Muscle layer of duodenum (tissue), 2 donors: Measurements from ENCODE around the gene CHMP3.

Experiments used
- H3K27ac ChIP-seq: one replicate; pipeline ENCODE4 v1.7.0; 2013; ENCODE audit warnings: mild to moderate bottlenecking, low read length
- H3K27me3 ChIP-seq: one replicate; pipeline ENCODE4 v1.7.0; 2013; ENCODE audit warnings: low read depth, mild to moderate bottlenecking, control low read depth, low read length
- H3K36me3 ChIP-seq, 2 donors: one replicate each; pipeline ENCODE4 v1.7.0; 2013; ENCODE audit warnings: low read length in 2 of 2, control low read depth in 1 of 2, mild to moderate bottlenecking in 1 of 2; ENCODE audit not compliant: insufficient read depth in 2 of 2, control insufficient read depth in 1 of 2
- H3K4me1 ChIP-seq, 2 donors: one replicate each; pipeline ENCODE4 v1.7.0; 2013; ENCODE audit warnings: low read length in 2 of 2, mild to moderate bottlenecking in 2 of 2, control low read depth in 1 of 2, moderate library complexity in 1 of 2; ENCODE audit not compliant: insufficient read depth in 2 of 2, control insufficient read depth in 1 of 2
- H3K4me3 ChIP-seq, 2 donors: one replicate each; pipeline ENCODE4 v1.7.0; 2013; ENCODE audit warnings: low read length in 2 of 2, low read depth in 1 of 2, mild to moderate bottlenecking in 1 of 2
- H3K9me3 ChIP-seq, 2 donors: one replicate each; pipeline ENCODE4 v1.7.0; 2013; ENCODE audit warnings: low read length in 2 of 2, control low read depth in 1 of 2, mild to moderate bottlenecking in 1 of 2; ENCODE audit not compliant: control insufficient read depth in 1 of 2
- donor health status: healthy.

The CHMP3 gene

GRCh38 chr2:86461042-86461743 is 102.0 kb downstream of the CHMP3 start:
- Histone ChIP-seq H3K27me3 (no peaks in the 10 kb centered on the region), H3K9me3 (no peaks in the 10 kb centered on the region), H3K27ac (no peak overlapping the region), H3K4me3 (no peak overlapping the region), H3K36me3 (peaks cover 44 to 70% of the 10 kb centered on the region in 2 donors), H3K4me1 (peaks cover 0 to 28% of the 10 kb centered on the region in 2 donors)

DNA sequence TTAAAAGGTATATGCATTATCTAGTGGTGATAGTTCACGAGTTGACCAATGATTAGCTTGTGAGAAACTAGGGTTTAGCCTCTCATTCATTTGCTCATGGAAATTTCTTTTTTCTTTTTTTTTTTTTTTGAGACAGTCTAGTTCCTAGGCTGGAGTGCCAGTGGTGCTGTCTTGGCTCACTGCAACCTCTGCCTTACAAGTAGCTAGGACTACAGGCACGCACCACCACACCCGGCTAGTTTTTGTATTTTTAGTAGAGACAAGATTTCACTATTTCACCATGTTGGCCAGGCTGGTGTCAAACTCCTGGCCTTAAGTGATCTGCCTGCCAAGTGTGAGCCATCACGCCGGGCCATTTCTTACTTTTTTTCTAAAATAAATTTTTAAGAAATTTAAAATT is 108.1 kb downstream of the CHMP3 start:
- Histone ChIP-seq H3K4me1 (peaks cover 4 to 19% of the 10 kb centered on the region in 2 donors), H3K4me3 (no peak overlapping the region), H3K36me3 (peaks cover 48 to 51% of the 10 kb centered on the region in 2 donors), H3K9me3 (no peaks in the 10 kb centered on the region), H3K27me3 (no peaks in the 10 kb centered on the region), H3K27ac (no peak overlapping the region)

- Histone ChIP-seq H3K36me3 (peaks cover 49 to 51% of the 10 kb centered on the region in 2 donors), H3K27ac (peak overlapping the region; percentile 65), H3K27me3 (no peaks in the 10 kb centered on the region), H3K4me1 (peaks cover 4 to 24% of the 10 kb centered on the region in 2 donors), H3K4me3 (peak overlapping the region in 1 of 2 donors; percentile 7), H3K9me3 (no peaks in the 10 kb centered on the region)
These were observed 109.0 kb downstream of the CHMP3 start for GRCh38 chr2:86454238-86454637.

DNA sequence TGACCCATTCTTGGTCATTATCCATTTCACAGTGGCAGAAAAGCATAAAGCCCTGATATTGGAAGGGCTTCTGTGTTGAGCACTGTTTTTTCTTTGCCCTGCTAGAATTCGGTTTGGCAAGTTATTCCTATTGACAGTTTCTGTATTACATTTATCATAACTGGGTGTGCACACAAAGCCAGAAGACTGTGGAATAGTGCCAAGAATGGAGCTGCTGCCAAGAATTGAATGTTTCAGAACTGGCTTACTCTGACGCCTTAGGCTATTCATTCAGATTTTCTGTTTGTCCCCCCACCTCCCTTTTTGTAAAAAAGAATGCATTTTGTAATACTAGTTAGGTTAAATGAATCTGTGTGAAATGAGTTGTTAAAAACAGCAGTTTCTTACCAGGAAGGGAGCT is 109.4 kb downstream of the CHMP3 start:
- peaks cover 4 to 28% of the 10 kb centered on the region in 2 donors for H3K4me1 ChIP-seq
- no peaks in the 10 kb centered on the region for H3K27me3 ChIP-seq
- no peaks in the 10 kb centered on the region for H3K9me3 ChIP-seq
- H3K36me3 ChIP-seq = peaks cover 45 to 51% of the 10 kb centered on the region in 2 donors
- peak overlapping the region; percentile 65 for H3K27ac ChIP-seq
- peak overlapping the region in 1 of 2 donors; percentile 7 for H3K4me3 ChIP-seq
